H1 (cell line): Measurements from ENCODE around the gene YOD1. TPM values are rescaled to one million over a fixed set of nuclear protein-coding genes. Genes with fewer than 3 reads are reported as not detected.

Experiments used
- CBX8 ChIP-seq: fragments of 300-800, 300-1000 bp; sonication (generic); IDR thresholded peaks from 2 replicates; pipeline ENCODE4 v1.7.1; 2016; ENCODE audit warnings: low read depth, low read length, borderline replicate concordance
- RAD21 ChIP-seq, 2 experiments: IDR thresholded peaks in 1 of 2; conservative IDR thresholded peaks in 1 of 2; 2 replicates each; pipeline ENCODE4 v1.6.1; 2011; ENCODE audit warnings: low read depth in 2 of 2, low read length in 2 of 2, improper control_type of control experiment in 1 of 2, inconsistent platforms in 1 of 2, mild to moderate bottlenecking in 1 of 2, moderate library complexity in 1 of 2
- SUZ12 ChIP-seq: fragments of 200-600 bp; sonication (generic); IDR thresholded peaks from 2 replicates; pipeline ENCODE4 v1.6.1; 2012; ENCODE audit warnings: mild to moderate bottlenecking, inconsistent platforms, low read length, moderate library complexity, mixed read lengths
- polyA plus RNA-seq, 7 experiments: library from polyadenylated mRNA; depleted of rRNA in 3 of 7; stranded (reverse) in 5 of 7; unstranded in 2 of 7; fragments of >200 nt in 5 of 7; fragments of 200-250 nt in 2 of 7; gene quantifications; 1 replicate in 5 of 7; 2 replicates in 1 of 7; 4 replicates in 1 of 7; pipeline versions ENCODE4 v1.2.1 to v1.2.3, GENCODE V29; 2011 to 2013; ENCODE audit warnings: missing spikeins in 2 of 7, mixed read lengths in 2 of 7
- total RNA-seq: library from RNA; stranded (reverse); fragmentation: NEBNext Ultra II Directional; extraction: Animal tissue kit (Norgen Biotek cat#: 25700); gene quantifications from 2 replicates; pipeline ENCODE4 v1.2.1, GENCODE V29; 2021
- TF ChIP-seq, protein P1 (sequence below): IDR thresholded peaks from 2 replicates; pipeline ENCODE4 v1.6.1; 2012; ENCODE audit warnings: low read length, inconsistent platforms
- TF ChIP-seq, protein P2 (sequence below): fragments of 300-600 bp; sonication (generic); IDR thresholded peaks from 2 replicates; pipeline ENCODE4 v1.7.1; 2012; ENCODE audit warnings: low read length, moderate library complexity, mild to moderate bottlenecking, inconsistent platforms; ENCODE audit not compliant: insufficient replicate concordance

Gene YOD1
- total and polyA plus RNA-seq, 2 of the 8 experiments (the other 6 are each of a cell fraction or from before 2014, with no cell fraction given): 1.9 to 11.8 TPM

DNA sequence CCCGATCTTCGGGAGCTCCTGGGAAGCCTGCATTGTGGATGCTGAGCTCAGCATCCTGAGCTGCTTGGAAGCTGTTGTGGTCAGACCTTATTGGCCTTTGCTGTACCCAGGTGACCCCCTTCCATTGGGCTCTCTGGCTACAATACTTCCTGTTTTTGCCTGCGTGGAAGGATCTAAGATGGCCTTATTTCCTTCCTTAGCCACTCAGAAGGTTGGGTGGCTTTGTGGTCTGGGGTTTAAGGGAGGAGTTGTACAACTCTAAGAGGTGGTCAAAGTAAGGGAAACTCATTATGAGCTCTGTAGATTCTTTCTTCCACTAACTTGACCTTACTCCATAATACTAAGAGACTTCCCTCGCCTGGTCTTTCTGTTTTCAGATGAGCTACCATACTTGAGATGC lies 19.8 kb upstream of the YOD1 start (continued):
- TF ChIP-seq, protein P1, sequence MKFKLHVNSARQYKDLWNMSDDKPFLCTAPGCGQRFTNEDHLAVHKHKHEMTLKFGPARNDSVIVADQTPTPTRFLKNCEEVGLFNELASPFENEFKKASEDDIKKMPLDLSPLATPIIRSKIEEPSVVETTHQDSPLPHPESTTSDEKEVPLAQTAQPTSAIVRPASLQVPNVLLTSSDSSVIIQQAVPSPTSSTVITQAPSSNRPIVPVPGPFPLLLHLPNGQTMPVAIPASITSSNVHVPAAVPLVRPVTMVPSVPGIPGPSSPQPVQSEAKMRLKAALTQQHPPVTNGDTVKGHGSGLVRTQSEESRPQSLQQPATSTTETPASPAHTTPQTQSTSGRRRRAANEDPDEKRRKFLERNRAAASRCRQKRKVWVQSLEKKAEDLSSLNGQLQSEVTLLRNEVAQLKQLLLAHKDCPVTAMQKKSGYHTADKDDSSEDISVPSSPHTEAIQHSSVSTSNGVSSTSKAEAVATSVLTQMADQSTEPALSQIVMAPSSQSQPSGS: no peak
- TF ChIP-seq, protein P2, sequence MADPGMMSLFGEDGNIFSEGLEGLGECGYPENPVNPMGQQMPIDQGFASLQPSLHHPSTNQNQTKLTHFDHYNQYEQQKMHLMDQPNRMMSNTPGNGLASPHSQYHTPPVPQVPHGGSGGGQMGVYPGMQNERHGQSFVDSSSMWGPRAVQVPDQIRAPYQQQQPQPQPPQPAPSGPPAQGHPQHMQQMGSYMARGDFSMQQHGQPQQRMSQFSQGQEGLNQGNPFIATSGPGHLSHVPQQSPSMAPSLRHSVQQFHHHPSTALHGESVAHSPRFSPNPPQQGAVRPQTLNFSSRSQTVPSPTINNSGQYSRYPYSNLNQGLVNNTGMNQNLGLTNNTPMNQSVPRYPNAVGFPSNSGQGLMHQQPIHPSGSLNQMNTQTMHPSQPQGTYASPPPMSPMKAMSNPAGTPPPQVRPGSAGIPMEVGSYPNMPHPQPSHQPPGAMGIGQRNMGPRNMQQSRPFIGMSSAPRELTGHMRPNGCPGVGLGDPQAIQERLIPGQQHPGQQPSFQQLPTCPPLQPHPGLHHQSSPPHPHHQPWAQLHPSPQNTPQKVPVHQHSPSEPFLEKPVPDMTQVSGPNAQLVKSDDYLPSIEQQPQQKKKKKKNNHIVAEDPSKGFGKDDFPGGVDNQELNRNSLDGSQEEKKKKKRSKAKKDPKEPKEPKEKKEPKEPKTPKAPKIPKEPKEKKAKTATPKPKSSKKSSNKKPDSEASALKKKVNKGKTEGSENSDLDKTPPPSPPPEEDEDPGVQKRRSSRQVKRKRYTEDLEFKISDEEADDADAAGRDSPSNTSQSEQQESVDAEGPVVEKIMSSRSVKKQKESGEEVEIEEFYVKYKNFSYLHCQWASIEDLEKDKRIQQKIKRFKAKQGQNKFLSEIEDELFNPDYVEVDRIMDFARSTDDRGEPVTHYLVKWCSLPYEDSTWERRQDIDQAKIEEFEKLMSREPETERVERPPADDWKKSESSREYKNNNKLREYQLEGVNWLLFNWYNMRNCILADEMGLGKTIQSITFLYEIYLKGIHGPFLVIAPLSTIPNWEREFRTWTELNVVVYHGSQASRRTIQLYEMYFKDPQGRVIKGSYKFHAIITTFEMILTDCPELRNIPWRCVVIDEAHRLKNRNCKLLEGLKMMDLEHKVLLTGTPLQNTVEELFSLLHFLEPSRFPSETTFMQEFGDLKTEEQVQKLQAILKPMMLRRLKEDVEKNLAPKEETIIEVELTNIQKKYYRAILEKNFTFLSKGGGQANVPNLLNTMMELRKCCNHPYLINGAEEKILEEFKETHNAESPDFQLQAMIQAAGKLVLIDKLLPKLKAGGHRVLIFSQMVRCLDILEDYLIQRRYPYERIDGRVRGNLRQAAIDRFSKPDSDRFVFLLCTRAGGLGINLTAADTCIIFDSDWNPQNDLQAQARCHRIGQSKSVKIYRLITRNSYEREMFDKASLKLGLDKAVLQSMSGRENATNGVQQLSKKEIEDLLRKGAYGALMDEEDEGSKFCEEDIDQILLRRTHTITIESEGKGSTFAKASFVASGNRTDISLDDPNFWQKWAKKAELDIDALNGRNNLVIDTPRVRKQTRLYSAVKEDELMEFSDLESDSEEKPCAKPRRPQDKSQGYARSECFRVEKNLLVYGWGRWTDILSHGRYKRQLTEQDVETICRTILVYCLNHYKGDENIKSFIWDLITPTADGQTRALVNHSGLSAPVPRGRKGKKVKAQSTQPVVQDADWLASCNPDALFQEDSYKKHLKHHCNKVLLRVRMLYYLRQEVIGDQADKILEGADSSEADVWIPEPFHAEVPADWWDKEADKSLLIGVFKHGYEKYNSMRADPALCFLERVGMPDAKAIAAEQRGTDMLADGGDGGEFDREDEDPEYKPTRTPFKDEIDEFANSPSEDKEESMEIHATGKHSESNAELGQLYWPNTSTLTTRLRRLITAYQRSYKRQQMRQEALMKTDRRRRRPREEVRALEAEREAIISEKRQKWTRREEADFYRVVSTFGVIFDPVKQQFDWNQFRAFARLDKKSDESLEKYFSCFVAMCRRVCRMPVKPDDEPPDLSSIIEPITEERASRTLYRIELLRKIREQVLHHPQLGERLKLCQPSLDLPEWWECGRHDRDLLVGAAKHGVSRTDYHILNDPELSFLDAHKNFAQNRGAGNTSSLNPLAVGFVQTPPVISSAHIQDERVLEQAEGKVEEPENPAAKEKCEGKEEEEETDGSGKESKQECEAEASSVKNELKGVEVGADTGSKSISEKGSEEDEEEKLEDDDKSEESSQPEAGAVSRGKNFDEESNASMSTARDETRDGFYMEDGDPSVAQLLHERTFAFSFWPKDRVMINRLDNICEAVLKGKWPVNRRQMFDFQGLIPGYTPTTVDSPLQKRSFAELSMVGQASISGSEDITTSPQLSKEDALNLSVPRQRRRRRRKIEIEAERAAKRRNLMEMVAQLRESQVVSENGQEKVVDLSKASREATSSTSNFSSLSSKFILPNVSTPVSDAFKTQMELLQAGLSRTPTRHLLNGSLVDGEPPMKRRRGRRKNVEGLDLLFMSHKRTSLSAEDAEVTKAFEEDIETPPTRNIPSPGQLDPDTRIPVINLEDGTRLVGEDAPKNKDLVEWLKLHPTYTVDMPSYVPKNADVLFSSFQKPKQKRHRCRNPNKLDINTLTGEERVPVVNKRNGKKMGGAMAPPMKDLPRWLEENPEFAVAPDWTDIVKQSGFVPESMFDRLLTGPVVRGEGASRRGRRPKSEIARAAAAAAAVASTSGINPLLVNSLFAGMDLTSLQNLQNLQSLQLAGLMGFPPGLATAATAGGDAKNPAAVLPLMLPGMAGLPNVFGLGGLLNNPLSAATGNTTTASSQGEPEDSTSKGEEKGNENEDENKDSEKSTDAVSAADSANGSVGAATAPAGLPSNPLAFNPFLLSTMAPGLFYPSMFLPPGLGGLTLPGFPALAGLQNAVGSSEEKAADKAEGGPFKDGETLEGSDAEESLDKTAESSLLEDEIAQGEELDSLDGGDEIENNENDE: no peak
- TF ChIP-seq RAD21 (IDR thresholded peaks at IDR 0.05 in 1 of 2, conservative IDR thresholded peaks at IDR 0.05 in 1 of 2; ENCODE audit: low read depth in 2 of 2, low read length in 2 of 2): no peak
- no peak for TF ChIP-seq CBX8
- no peak for TF ChIP-seq SUZ12
- TF ChIP-seq, all 59 proteins: peak for 0
